Measurements from ENCODE around the gene RNF166.

RNF166 gene

GRCh38 chr16:88722784-88723506, 16.7 kb upstream of the RNF166 start:
- Histone ChIP-seq H3K18ac (ENCODE audit: low read length) (no peak overlapping the region), H3K4me2 (ENCODE audit: low read length) (no peak overlapping the region), H4K5ac (ENCODE audit: low read length) (no peak overlapping the region), H3K4me3 (ENCODE audit: low read length) (no peak overlapping the region), H3K56ac (ENCODE audit: low read length) (no peak overlapping the region), H3K36me3 (ENCODE audit: control insufficient read depth, insufficient read depth, low read length) (peaks cover 1% of the 10 kb centered on the region), H3K23ac (ENCODE audit: low read length) (no peak overlapping the region), H4K8ac (ENCODE audit: low read depth, low read length) (no peak overlapping the region), H3K79me1 (ENCODE audit: low read length) (no peaks in the 10 kb centered on the region), H2AK5ac (ENCODE audit: low read length) (no peak overlapping the region), H2BK15ac (replicated peaks; ENCODE audit: low read depth) (no peak overlapping the region), H3K27ac (ENCODE audit: low read depth, low read length) (no peak overlapping the region), H3K4me1 (ENCODE audit: control insufficient read depth, low read depth, low read length) (no peaks in the 10 kb centered on the region), H2BK120ac (ENCODE audit: low read depth, low read length) (no peak overlapping the region), H3K4ac (ENCODE audit: low read depth, low read length) (no peak overlapping the region), H2BK5ac (ENCODE audit: low read length) (no peak overlapping the region), H3K79me2 (ENCODE audit: control insufficient read depth, insufficient read depth, low read length) (no peaks in the 10 kb centered on the region), H3K9ac (ENCODE audit: low read length) (no peak overlapping the region), H3K27me3 (ENCODE audit: insufficient read depth, low read length, poor library complexity) (no peaks in the 10 kb centered on the region)
- no peak for DNase-seq
- no CpG with 5 or more reads among the region's 39 CpGs for WGBS (ENCODE audit: extremely low coverage, insufficient coverage, low lambda C conversion rate)

- Histone ChIP-seq H2BK5ac (ENCODE audit: low read length) (no peak overlapping the region), H3K79me1 (ENCODE audit: low read length) (no peaks in the 10 kb centered on the region), H2BK15ac (replicated peaks; ENCODE audit: low read depth) (no peak overlapping the region), H2BK120ac (ENCODE audit: low read depth, low read length) (no peak overlapping the region), H4K8ac (ENCODE audit: low read depth, low read length) (no peak overlapping the region), H3K4me2 (ENCODE audit: low read length) (no peak overlapping the region), H3K27me3 (ENCODE audit: insufficient read depth, low read length, poor library complexity) (no peaks in the 10 kb centered on the region), H3K4me1 (ENCODE audit: control insufficient read depth, low read depth, low read length) (no peaks in the 10 kb centered on the region), H3K79me2 (ENCODE audit: control insufficient read depth, insufficient read depth, low read length) (no peaks in the 10 kb centered on the region), H3K9ac (ENCODE audit: low read length) (no peak overlapping the region), H4K5ac (ENCODE audit: low read length) (no peak overlapping the region), H3K4me3 (ENCODE audit: low read length) (no peak overlapping the region), H3K36me3 (ENCODE audit: control insufficient read depth, insufficient read depth, low read length) (peaks cover 1% of the 10 kb centered on the region), H3K23ac (ENCODE audit: low read length) (no peak overlapping the region), H3K27ac (ENCODE audit: low read depth, low read length) (no peak overlapping the region), H3K4ac (ENCODE audit: low read depth, low read length) (no peak overlapping the region), H3K56ac (ENCODE audit: low read length) (no peak overlapping the region), H3K18ac (ENCODE audit: low read length) (no peak overlapping the region), H2AK5ac (ENCODE audit: low read length) (no peak overlapping the region)
- DNase-seq, result no peak
- no CpG with 5 or more reads among the region's 61 CpGs for WGBS (ENCODE audit: extremely low coverage, insufficient coverage, low lambda C conversion rate)
Observed at GRCh38 chr16:88721815-88722755, 15.9 kb upstream of the RNF166 start.

- H3K18ac ChIP-seq (ENCODE audit: low read length), result no peak overlapping the region
- no peak overlapping the region for H3K56ac ChIP-seq (ENCODE audit: low read length)
- no peak overlapping the region for H3K4me2 ChIP-seq (ENCODE audit: low read length)
- H3K23ac ChIP-seq (ENCODE audit: low read length), result no peak overlapping the region
- no peaks in the 10 kb centered on the region for H3K4me1 ChIP-seq (ENCODE audit: control insufficient read depth, low read depth, low read length)
- no peak overlapping the region for H3K9ac ChIP-seq (ENCODE audit: low read length)
- H3K79me2 ChIP-seq (ENCODE audit: control insufficient read depth, insufficient read depth, low read length), result no peaks in the 10 kb centered on the region
- no peak for DNase-seq
- H3K27ac ChIP-seq (ENCODE audit: low read depth, low read length), result no peak overlapping the region
- H4K5ac ChIP-seq (ENCODE audit: low read length), result no peak overlapping the region
- no peak overlapping the region for H2AK5ac ChIP-seq (ENCODE audit: low read length)
- no peak overlapping the region for H3K4me3 ChIP-seq (ENCODE audit: low read length)
- H3K79me1 ChIP-seq (ENCODE audit: low read length), result no peaks in the 10 kb centered on the region
- H4K8ac ChIP-seq (ENCODE audit: low read depth, low read length), result no peak overlapping the region
- H3K4ac ChIP-seq (ENCODE audit: low read depth, low read length), result no peak overlapping the region
- no peak overlapping the region for H2BK5ac ChIP-seq (ENCODE audit: low read length)
- H2BK15ac ChIP-seq (replicated peaks; ENCODE audit: low read depth), result no peak overlapping the region
- no peaks in the 10 kb centered on the region for H3K27me3 ChIP-seq (ENCODE audit: insufficient read depth, low read length, poor library complexity)
- H3K36me3 ChIP-seq (ENCODE audit: control insufficient read depth, insufficient read depth, low read length), result peaks cover 3% of the 10 kb centered on the region
- H2BK120ac ChIP-seq (ENCODE audit: low read depth, low read length), result no peak overlapping the region
- WGBS (ENCODE audit: extremely low coverage, insufficient coverage, low lambda C conversion rate), result no CpG with 5 or more reads among the region's 17 CpGs
Observed at GRCh38 chr16:88721236-88721635, 15.0 kb upstream of the RNF166 start.

GRCh38 chr16:88720396-88720970, 14.3 kb upstream of the RNF166 start:
- Histone ChIP-seq H2BK120ac (ENCODE audit: low read depth, low read length) (no peak overlapping the region), H3K79me1 (ENCODE audit: low read length) (no peaks in the 10 kb centered on the region), H3K4ac (ENCODE audit: low read depth, low read length) (no peak overlapping the region), H2BK15ac (replicated peaks; ENCODE audit: low read depth) (no peak overlapping the region), H3K4me2 (ENCODE audit: low read length) (no peak overlapping the region), H3K18ac (ENCODE audit: low read length) (no peak overlapping the region), H3K9ac (ENCODE audit: low read length) (no peak overlapping the region), H3K23ac (ENCODE audit: low read length) (no peak overlapping the region), H2AK5ac (ENCODE audit: low read length) (no peak overlapping the region), H3K79me2 (ENCODE audit: control insufficient read depth, insufficient read depth, low read length) (no peaks in the 10 kb centered on the region), H4K8ac (ENCODE audit: low read depth, low read length) (no peak overlapping the region), H3K56ac (ENCODE audit: low read length) (no peak overlapping the region), H3K4me3 (ENCODE audit: low read length) (no peak overlapping the region), H3K27ac (ENCODE audit: low read depth, low read length) (no peak overlapping the region), H3K27me3 (ENCODE audit: insufficient read depth, low read length, poor library complexity) (no peaks in the 10 kb centered on the region), H3K4me1 (ENCODE audit: control insufficient read depth, low read depth, low read length) (no peaks in the 10 kb centered on the region), H4K5ac (ENCODE audit: low read length) (no peak overlapping the region), H3K36me3 (ENCODE audit: control insufficient read depth, insufficient read depth, low read length) (peaks cover 3% of the 10 kb centered on the region), H2BK5ac (ENCODE audit: low read length) (no peak overlapping the region)
- no CpG with 5 or more reads among the region's 23 CpGs for WGBS (ENCODE audit: extremely low coverage, insufficient coverage, low lambda C conversion rate)
- DNase-seq, result no peak

- Histone ChIP-seq H2BK15ac (replicated peaks; ENCODE audit: low read depth) (no peak overlapping the region), H2AK5ac (ENCODE audit: low read length) (no peak overlapping the region), H2BK5ac (ENCODE audit: low read length) (no peak overlapping the region), H3K79me2 (ENCODE audit: control insufficient read depth, insufficient read depth, low read length) (no peaks in the 10 kb centered on the region), H3K23ac (ENCODE audit: low read length) (no peak overlapping the region), H2BK120ac (ENCODE audit: low read depth, low read length) (no peak overlapping the region), H3K18ac (ENCODE audit: low read length) (no peak overlapping the region), H3K79me1 (ENCODE audit: low read length) (no peaks in the 10 kb centered on the region), H4K5ac (ENCODE audit: low read length) (no peak overlapping the region), H3K56ac (ENCODE audit: low read length) (no peak overlapping the region), H3K4ac (ENCODE audit: low read depth, low read length) (no peak overlapping the region), H3K4me2 (ENCODE audit: low read length) (no peak overlapping the region), H3K4me3 (ENCODE audit: low read length) (no peak overlapping the region), H4K8ac (ENCODE audit: low read depth, low read length) (no peak overlapping the region), H3K9ac (ENCODE audit: low read length) (no peak overlapping the region), H3K27me3 (ENCODE audit: insufficient read depth, low read length, poor library complexity) (no peaks in the 10 kb centered on the region), H3K27ac (ENCODE audit: low read depth, low read length) (no peak overlapping the region), H3K4me1 (ENCODE audit: control insufficient read depth, low read depth, low read length) (no peaks in the 10 kb centered on the region), H3K36me3 (ENCODE audit: control insufficient read depth, insufficient read depth, low read length) (peaks cover 3% of the 10 kb centered on the region)
- no CpG with 5 or more reads among the region's 19 CpGs for WGBS (ENCODE audit: extremely low coverage, insufficient coverage, low lambda C conversion rate)
- DNase-seq, result no peak
Observed at GRCh38 chr16:88719933-88720296, 13.7 kb upstream of the RNF166 start.
